ENCODE data around the gene APC2.
"Not testable (repeated sequence)": the region's sequence is repeated elsewhere in the genome, so short reads cannot be mapped to it uniquely, and the experiment has no call there.

DNA sequence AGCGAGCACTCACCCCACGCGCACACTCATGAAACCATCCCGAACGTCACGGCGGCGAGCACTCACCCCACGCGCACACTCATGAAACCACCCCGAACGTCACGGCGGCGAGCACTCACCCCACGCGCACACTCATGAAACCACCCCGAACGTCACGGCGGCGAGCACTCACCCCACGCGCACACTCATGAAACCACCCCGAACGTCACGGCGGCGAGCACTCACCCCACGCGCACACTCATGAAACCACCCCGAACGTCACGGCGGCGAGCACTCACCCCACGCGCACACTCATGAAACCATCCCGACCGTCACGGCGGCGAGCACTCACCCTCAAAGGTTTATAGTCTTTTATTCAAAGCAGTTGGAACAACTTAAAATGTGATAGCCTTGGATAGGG lies 29.8 kb upstream of the APC2 start:
- TF ChIP-seq, protein P1, sequence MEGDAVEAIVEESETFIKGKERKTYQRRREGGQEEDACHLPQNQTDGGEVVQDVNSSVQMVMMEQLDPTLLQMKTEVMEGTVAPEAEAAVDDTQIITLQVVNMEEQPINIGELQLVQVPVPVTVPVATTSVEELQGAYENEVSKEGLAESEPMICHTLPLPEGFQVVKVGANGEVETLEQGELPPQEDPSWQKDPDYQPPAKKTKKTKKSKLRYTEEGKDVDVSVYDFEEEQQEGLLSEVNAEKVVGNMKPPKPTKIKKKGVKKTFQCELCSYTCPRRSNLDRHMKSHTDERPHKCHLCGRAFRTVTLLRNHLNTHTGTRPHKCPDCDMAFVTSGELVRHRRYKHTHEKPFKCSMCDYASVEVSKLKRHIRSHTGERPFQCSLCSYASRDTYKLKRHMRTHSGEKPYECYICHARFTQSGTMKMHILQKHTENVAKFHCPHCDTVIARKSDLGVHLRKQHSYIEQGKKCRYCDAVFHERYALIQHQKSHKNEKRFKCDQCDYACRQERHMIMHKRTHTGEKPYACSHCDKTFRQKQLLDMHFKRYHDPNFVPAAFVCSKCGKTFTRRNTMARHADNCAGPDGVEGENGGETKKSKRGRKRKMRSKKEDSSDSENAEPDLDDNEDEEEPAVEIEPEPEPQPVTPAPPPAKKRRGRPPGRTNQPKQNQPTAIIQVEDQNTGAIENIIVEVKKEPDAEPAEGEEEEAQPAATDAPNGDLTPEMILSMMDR (IDR thresholded peaks at IDR 0.05): not testable (repeated sequence)
- not testable (repeated sequence) for TF ChIP-seq POLR2A (IDR thresholded peaks at IDR 0.05)
